ENCODE data around the gene RPL31. TPM values are rescaled to one million over a fixed set of nuclear protein-coding genes. Genes with fewer than 3 reads are reported as not detected.

The RPL31 gene
- total and polyA plus RNA-seq, 9 of the 15 experiments (the other 6 are each of a cell fraction or from before 2014, with no cell fraction given) = 1,176 to 6,037 (median 2,997) TPM

GRCh38 chr2:100963026-100963375 lies 39.1 kb upstream of the RPL31 start (continued):
- TF ChIP-seq MTA3 (IDR thresholded peaks at IDR 0.05; ENCODE audit: borderline replicate concordance) (no peak), ZNF609 (CRISPR knock-in tag; IDR thresholded peaks at IDR 0.05; ENCODE audit: borderline replicate concordance) (no peak), HIVEP1 (CRISPR knock-in tag; IDR thresholded peaks at IDR 0.05) (no peak), ZNF280A (IDR thresholded peaks at IDR 0.05; ENCODE audit: low read depth, partially characterized antibody) (no peak), ZNF354B (CRISPR knock-in tag; IDR thresholded peaks at IDR 0.05) (no peak), SLC30A9 (CRISPR knock-in tag; IDR thresholded peaks at IDR 0.05) (no peak), HNRNPL (IDR thresholded peaks at IDR 0.05; ENCODE audit: low read depth, low read length) (no peak), ETV1 (tag; conservative IDR thresholded peaks at IDR 0.05; ENCODE audit: low read depth) (no peak), LCOR (CRISPR knock-in tag; IDR thresholded peaks at IDR 0.05) (no peak), HCFC1 (IDR thresholded peaks at IDR 0.05; ENCODE audit: low read depth, low read length) (no peak)
